Uterus (tissue), 2 donors: Measurements from ENCODE around the gene PSORS1C1.

ENCODE experiments used
- CTCF ChIP-seq, 4 experiments: fragments of 200-600 bp in 2 of 4; fragments of 450-650 bp in 2 of 4; sonication (generic) in 2 of 4; IDR thresholded peaks; one replicate each; pipeline ENCODE4 v1.5.1; 2016 to 2019; ENCODE audit warnings: antibody characterized with exemption in 4 of 4, mild to moderate bottlenecking in 2 of 4, moderate library complexity in 1 of 4
- POLR2A ChIP-seq, 2 donors: fragments of 450-650 bp; IDR thresholded peaks; one replicate each; pipeline ENCODE4 v1.6.1; 2016; ENCODE audit warnings: antibody characterized with exemption in 2 of 2, mild to moderate bottlenecking in 1 of 2, moderate library complexity in 1 of 2

DNA sequence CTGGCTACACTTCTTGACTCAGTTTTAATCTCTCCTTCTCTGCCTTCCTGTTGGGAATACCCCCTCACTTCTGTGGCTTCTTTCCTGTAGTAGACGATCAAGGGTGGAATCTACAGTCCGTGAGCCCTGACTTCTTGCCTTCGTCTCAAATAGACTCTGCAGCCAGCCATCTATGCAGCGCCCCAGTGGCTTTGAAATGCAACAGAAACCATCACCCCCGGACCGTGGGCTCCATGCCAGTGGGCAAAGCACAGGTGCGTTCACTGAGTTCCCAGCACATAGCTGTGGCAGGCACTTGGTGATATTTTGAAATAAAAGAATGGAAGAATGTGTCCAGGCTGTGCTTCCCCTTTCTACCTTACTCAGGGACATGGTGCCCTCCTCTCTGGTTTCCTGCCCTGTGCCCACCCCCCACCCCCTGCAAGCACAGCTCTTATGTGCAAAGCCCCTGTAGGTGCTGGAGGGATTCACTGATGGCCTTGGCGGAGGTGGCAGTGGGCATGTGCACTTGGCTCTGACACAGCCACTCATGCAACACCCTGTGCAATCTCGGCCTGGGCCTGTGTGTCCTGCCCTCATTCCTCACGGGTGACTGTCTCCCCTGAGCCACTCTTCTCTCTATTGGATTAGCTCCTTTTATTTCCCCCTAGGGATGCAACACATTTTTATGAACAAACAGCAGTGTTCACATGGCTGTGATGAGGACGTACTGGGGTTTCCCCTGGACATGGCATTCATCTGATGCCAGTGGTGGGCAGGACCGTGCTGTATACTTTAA, 11.2 kb downstream of the PSORS1C1 start:
- TF ChIP-seq CTCF (IDR thresholded peaks at IDR 0.05): no peak
- no peak for TF ChIP-seq POLR2A (IDR thresholded peaks at IDR 0.05)
